KMS-11 (cell line): ENCODE data around the gene ANKRD44.

Experiments
- H2AFZ ChIP-seq: fragments of 200-600 bp; sonication (generic); 2 replicates; pipeline ENCODE4 v1.6.1; 2016; ENCODE audit warnings: antibody characterized with exemption, mixed run types, low read depth
- H3K27ac ChIP-seq: fragments of 200-600 bp; sonication (generic); 2 replicates; pipeline ENCODE4 v1.6.1; 2016; ENCODE audit warnings: mild to moderate bottlenecking, mixed run types
- H3K27me3 ChIP-seq: fragments of 200-600 bp; sonication (generic); 2 replicates; pipeline ENCODE4 v1.6.1; 2017; ENCODE audit warnings: mild to moderate bottlenecking, low read depth, mixed run types, moderate library complexity; ENCODE audit not compliant: insufficient read depth
- H3K36me3 ChIP-seq: fragments of 200-600 bp; sonication (generic); 2 replicates; pipeline ENCODE4 v1.6.1; 2017; ENCODE audit warnings: mild to moderate bottlenecking, mixed run types; ENCODE audit not compliant: insufficient read depth
- H3K4me1 ChIP-seq: fragments of 200-600 bp; sonication (generic); 2 replicates; pipeline ENCODE4 v1.6.1; 2016; ENCODE audit warnings: mild to moderate bottlenecking, low read depth, mixed run types; ENCODE audit not compliant: poor library complexity, severe bottlenecking
- H3K4me2 ChIP-seq: fragments of 200-600 bp; sonication (generic); 2 replicates; pipeline ENCODE4 v1.7.0; 2016; ENCODE audit warnings: mild to moderate bottlenecking, mixed run types
- H3K4me3 ChIP-seq: fragments of 200-600 bp; sonication (generic); IDR thresholded peaks from 2 replicates; pipeline ENCODE4 v1.6.1; 2017; ENCODE audit warnings: low read depth, low read length, mixed read lengths; ENCODE audit not compliant: insufficient read depth
- H3K79me2 ChIP-seq: fragments of 200-600 bp; sonication (generic); 2 replicates; pipeline ENCODE4 v1.6.1; 2016; ENCODE audit warnings: low read depth, mixed run types; ENCODE audit not compliant: insufficient read depth
- H3K9ac ChIP-seq: fragments of 200-600 bp; sonication (generic); 2 replicates; pipeline ENCODE4 v1.6.1; 2016; ENCODE audit warnings: mild to moderate bottlenecking, mixed run types
- H4K20me1 ChIP-seq: fragments of 200-600 bp; sonication (generic); 2 replicates; pipeline ENCODE4 v1.6.1; 2016; ENCODE audit warnings: mild to moderate bottlenecking, mixed run types; ENCODE audit not compliant: insufficient read depth
- TF ChIP-seq, protein P1 (sequence below): fragments of 200-600 bp; sonication (generic); conservative IDR thresholded peaks from 2 replicates; pipeline ENCODE4 v1.6.1; 2017; ENCODE audit warnings: low read depth, mild to moderate bottlenecking, antibody characterized with exemption, low read length, moderate library complexity, mixed read lengths

The ANKRD44 gene

DNA sequence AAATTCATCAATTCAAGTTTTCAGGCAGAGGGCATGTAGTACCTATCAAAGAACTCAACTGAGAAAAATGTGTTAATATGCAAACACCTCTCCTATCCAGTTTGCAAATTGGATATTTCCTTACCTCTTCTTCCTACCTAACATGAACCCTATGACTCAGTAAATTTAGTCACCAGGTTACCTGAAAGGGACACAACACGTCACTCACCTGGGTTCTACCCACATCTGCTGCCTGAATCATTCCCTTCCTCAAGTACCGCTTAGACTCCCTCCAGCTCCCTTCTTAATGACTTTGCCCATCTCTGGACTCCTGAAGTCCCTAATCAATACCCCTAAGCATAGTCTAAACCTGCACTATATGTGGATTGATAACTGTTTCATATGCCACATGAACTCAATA lies 10.4 kb downstream of the ANKRD44 start:
- no peaks in the 10 kb centered on the region for H4K20me1 ChIP-seq
- TF ChIP-seq, protein P1, sequence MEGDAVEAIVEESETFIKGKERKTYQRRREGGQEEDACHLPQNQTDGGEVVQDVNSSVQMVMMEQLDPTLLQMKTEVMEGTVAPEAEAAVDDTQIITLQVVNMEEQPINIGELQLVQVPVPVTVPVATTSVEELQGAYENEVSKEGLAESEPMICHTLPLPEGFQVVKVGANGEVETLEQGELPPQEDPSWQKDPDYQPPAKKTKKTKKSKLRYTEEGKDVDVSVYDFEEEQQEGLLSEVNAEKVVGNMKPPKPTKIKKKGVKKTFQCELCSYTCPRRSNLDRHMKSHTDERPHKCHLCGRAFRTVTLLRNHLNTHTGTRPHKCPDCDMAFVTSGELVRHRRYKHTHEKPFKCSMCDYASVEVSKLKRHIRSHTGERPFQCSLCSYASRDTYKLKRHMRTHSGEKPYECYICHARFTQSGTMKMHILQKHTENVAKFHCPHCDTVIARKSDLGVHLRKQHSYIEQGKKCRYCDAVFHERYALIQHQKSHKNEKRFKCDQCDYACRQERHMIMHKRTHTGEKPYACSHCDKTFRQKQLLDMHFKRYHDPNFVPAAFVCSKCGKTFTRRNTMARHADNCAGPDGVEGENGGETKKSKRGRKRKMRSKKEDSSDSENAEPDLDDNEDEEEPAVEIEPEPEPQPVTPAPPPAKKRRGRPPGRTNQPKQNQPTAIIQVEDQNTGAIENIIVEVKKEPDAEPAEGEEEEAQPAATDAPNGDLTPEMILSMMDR, result no peak
- no peak overlapping the region for H2AFZ ChIP-seq
- no peak overlapping the region for H3K9ac ChIP-seq
- no peak overlapping the region for H3K4me2 ChIP-seq
- no peaks in the 10 kb centered on the region for H3K27me3 ChIP-seq
- no peak overlapping the region for H3K27ac ChIP-seq
- no peak overlapping the region for H3K4me3 ChIP-seq
- peaks cover 8% of the 10 kb centered on the region; the same call in 1 of the 2 replicates for H3K79me2 ChIP-seq
- H3K36me3 ChIP-seq, result no peaks in the 10 kb centered on the region
- H3K4me1 ChIP-seq, result peaks cover 11% of the 10 kb centered on the region

DNA sequence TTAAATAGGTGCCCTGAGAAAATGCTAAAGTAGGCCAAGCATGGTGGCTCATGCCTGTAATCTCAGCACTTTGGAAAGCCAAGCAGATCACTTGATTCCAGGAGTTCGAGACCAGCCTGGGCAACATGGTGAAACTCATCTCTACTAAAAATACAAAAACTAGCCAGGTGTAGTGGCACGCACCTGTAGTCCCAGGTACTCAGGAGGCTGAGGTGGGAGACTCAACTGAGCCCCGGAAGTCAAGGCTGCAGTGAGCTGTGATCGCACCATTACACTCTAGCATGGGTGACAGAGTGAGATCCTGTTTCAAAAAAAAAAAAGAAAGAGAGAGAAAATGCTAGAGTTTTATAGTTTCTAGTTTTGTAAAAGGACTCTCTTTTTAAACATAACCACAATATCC lies 12.0 kb downstream of the ANKRD44 start:
- peaks cover 27% of the 10 kb centered on the region for H3K4me1 ChIP-seq

DNA sequence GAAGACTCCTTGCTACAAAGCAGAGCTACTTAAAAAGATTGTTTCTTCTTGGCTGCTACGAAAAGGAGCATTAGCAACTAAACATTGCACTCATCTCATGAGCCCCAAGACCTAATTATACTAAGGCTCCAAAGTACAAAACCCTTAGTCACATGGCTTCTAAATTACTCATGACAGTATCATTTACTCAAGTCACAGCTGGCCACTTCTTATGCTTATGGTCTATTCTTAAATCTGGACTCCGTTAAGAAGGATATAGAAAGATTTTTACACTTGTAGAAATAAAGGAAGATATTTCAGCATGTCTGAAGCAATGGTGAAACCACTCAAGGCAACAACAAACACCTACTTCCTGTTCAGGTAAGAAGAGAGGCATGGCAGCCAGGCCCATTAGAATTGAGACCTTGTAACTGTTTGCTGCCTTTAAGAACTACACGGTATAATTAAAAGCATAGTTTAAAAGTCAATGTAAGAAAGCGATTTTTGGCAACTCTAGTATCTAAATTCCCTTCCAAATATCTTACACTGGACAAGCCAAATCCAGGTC lies 12.7 kb downstream of the ANKRD44 start:
- no peaks in the 10 kb centered on the region for H4K20me1 ChIP-seq
- H2AFZ ChIP-seq, result no peak overlapping the region
- H3K4me1 ChIP-seq, result peaks cover 34% of the 10 kb centered on the region
- no peak overlapping the region for H3K4me3 ChIP-seq
- no peaks in the 10 kb centered on the region for H3K27me3 ChIP-seq
- no peak overlapping the region for H3K4me2 ChIP-seq
- TF ChIP-seq, protein P1, result no peak
- peaks cover 10% of the 10 kb centered on the region; the same call in 1 of the 2 replicates for H3K79me2 ChIP-seq
- H3K9ac ChIP-seq, result no peak overlapping the region
- no peaks in the 10 kb centered on the region for H3K36me3 ChIP-seq
- H3K27ac ChIP-seq, result no peak overlapping the region

More for the DNA sequence above, 12.0 kb downstream of the ANKRD44 start:
- no peak overlapping the region for H3K27ac ChIP-seq
- no peaks in the 10 kb centered on the region for H4K20me1 ChIP-seq
- H3K4me2 ChIP-seq, result no peak overlapping the region
- TF ChIP-seq, protein P1, result no peak
- no peaks in the 10 kb centered on the region for H3K36me3 ChIP-seq
- H2AFZ ChIP-seq, result no peak overlapping the region
- peaks cover 8% of the 10 kb centered on the region; the same call in 1 of the 2 replicates for H3K79me2 ChIP-seq
- H3K9ac ChIP-seq, result no peak overlapping the region
- H3K4me3 ChIP-seq, result no peak overlapping the region
- H3K27me3 ChIP-seq, result no peaks in the 10 kb centered on the region

DNA sequence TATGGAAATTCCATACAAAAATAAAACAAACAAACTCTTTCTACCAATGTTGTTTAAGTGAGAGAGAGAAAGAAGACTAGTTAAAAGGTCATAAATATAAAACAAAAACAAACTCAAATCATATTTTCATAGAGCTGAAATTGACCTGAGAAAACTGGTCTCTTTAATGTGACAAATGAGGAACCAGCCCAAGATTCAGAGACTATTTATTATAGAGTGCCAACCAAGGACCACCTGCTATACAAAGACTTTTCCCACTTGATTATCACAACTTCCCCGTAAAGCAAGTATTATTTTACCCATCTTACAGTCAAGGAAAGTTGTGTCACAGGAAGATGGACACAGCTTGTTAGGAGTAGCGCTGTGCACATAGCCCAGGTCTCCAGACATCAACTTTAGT lies 13.3 kb downstream of the ANKRD44 start:
- no peak overlapping the region for H3K9ac ChIP-seq
- H3K27me3 ChIP-seq, result no peaks in the 10 kb centered on the region
- H3K4me1 ChIP-seq, result peaks cover 40% of the 10 kb centered on the region
- H2AFZ ChIP-seq, result no peak overlapping the region
- no peak overlapping the region for H3K4me2 ChIP-seq
- H3K36me3 ChIP-seq, result no peaks in the 10 kb centered on the region
- TF ChIP-seq, protein P1, result no peak
- H3K79me2 ChIP-seq, result peaks cover 16% of the 10 kb centered on the region; the same call in 1 of the 2 replicates
- H4K20me1 ChIP-seq, result no peaks in the 10 kb centered on the region
- H3K4me3 ChIP-seq, result no peak overlapping the region
- no peak overlapping the region for H3K27ac ChIP-seq
